MM.1S (cell line): ENCODE data around the gene ARL2BP.

Source experiments
- CTCF ChIP-seq: fragments of 300-600 bp; sonication (generic); IDR thresholded peaks from 2 replicates; pipeline ENCODE4 v1.5.1; 2016; ENCODE audit warnings: antibody characterized with exemption, low read length, mixed read lengths
- EZH2 ChIP-seq: fragments of 300-600 bp; sonication (generic); optimal IDR thresholded peaks from 2 replicates; pipeline ENCODE3; 2017; ENCODE audit warnings: low read depth, mild to moderate bottlenecking, antibody characterized with exemption, low read length, mixed read lengths

GRCh38 chr16:57279780-57280638, 35.0 kb downstream of the ARL2BP start:
- TF ChIP-seq EZH2 (no peak), CTCF (no peak)
